ENCODE data around the gene C3orf22. TPM values are rescaled to one million over a fixed set of nuclear protein-coding genes. Genes with fewer than 3 reads are reported as not detected.
A peak's percentile ranks its signal among the peaks of the same experiment; 100 is the strongest.
"Not testable (repeated sequence)": the region's sequence is repeated elsewhere in the genome, so short reads cannot be mapped to it uniquely, and the experiment has no call there.

The C3orf22 gene
- total RNA-seq, 1 donor from 2014 or later = not detected

- Mint-ChIP-seq H3K36me3 (ENCODE audit: low read depth) (no peaks in the 10 kb centered on the region), H3K27me3 (ENCODE audit: insufficient read depth) (peaks cover 13% of the 10 kb centered on the region), H3K9me3 (peaks cover 4% of the 10 kb centered on the region), H3K27ac (no peak overlapping the region), H3K4me1 (ENCODE audit: low read depth) (peaks cover 14% of the 10 kb centered on the region), H3K4me3 (no peak overlapping the region)
- intact Hi-C loops (cut with micrococcal nuclease) = no loop called here
- DNase-seq (ENCODE audit: low spot score) = no peak
These were observed 22.6 kb downstream of the C3orf22 start for GRCh38 chr3:126536126-126536525.

DNA sequence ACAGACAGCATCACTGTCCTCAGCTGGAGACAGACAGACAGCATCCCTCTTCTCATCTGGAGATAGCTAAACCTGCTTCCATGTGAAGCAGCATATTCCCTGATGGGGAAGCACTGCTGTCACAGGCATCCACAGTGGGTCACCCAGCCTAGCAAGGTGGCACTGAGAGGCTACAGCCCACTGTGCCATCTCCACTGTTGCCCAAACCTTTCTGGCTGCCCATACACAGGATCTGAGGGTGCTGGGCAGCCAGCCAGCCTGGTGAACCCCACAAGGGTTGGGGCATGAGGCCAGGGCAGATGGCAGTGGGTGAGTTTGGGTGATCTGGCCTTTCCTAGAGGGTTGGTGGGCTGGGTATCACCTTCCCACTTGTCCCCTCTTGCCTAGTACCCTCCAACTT lies 23.1 kb downstream of the C3orf22 start:
- intact Hi-C loops (cut with micrococcal nuclease) = no loop called here
- peaks cover 13% of the 10 kb centered on the region for H3K27me3 Mint-ChIP-seq (ENCODE audit: insufficient read depth)
- H3K36me3 Mint-ChIP-seq (ENCODE audit: low read depth) = no peaks in the 10 kb centered on the region

GRCh38 chr3:126534716-126535115 lies 24.0 kb downstream of the C3orf22 start:
- H3K36me3 Mint-ChIP-seq (ENCODE audit: low read depth); H3K27ac Mint-ChIP-seq; H3K4me3 Mint-ChIP-seq; DNase-seq (ENCODE audit: low spot score); intact Hi-C loops (cut with micrococcal nuclease); H3K4me1 Mint-ChIP-seq (ENCODE audit: low read depth); H3K9me3 Mint-ChIP-seq: not testable (repeated sequence)
- H3K27me3 Mint-ChIP-seq (ENCODE audit: insufficient read depth) = peaks cover 13% of the 10 kb centered on the region

More for the DNA sequence above, 23.1 kb downstream of the C3orf22 start:
- Mint-ChIP-seq H3K27ac (no peak overlapping the region), H3K9me3 (peaks cover 4% of the 10 kb centered on the region), H3K4me3 (no peak overlapping the region), H3K4me1 (ENCODE audit: low read depth) (peaks cover 9% of the 10 kb centered on the region)
- DNase-seq (ENCODE audit: low spot score) = no peak

DNA sequence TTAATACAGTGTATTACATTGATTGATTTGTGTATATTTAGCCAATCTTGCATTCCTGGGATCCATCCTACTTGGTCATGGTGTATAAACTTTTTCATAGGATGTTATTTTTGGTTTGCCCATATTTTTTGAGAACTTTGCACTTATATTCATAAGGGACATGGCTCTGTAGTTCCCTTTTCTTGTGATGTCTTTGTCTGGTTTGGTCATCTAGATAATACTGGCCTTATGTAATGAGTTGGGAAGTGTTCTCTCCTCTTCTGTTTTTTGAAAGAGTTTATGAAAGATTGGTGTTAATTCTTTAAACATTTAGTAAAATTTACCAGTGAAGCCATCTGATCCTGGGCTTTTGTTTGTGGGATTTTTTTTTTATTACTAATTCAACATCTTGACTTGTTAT lies 25.2 kb downstream of the C3orf22 start:
- H3K4me1 Mint-ChIP-seq (ENCODE audit: low read depth) = no peaks in the 10 kb centered on the region
- H3K27ac Mint-ChIP-seq = no peak overlapping the region
- no peaks in the 10 kb centered on the region for H3K9me3 Mint-ChIP-seq
- intact Hi-C loops (cut with micrococcal nuclease) = no loop called here
- H3K36me3 Mint-ChIP-seq (ENCODE audit: low read depth) = no peaks in the 10 kb centered on the region
- no peak for DNase-seq (ENCODE audit: low spot score)
- H3K27me3 Mint-ChIP-seq (ENCODE audit: insufficient read depth) = peaks cover 11% of the 10 kb centered on the region
- H3K4me3 Mint-ChIP-seq = no peak overlapping the region

DNA sequence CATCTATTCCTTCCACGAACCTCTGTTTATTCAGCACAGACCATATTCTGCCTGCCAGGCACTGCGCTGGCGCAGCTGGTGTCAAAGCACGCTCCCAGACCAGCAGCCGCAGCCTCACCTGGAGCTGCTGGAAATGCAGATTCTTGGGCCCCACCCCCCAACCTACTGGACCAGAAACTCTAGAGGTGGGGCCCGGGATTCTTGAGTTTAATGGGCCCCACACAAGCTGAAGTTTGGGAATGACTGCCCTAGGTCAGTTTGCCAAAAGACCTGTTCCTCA lies 27.7 kb downstream of the C3orf22 start:
- no peak overlapping the region for H3K4me3 Mint-ChIP-seq
- H3K27ac Mint-ChIP-seq = no peak overlapping the region
- no peaks in the 10 kb centered on the region for H3K9me3 Mint-ChIP-seq
- no peak for DNase-seq (ENCODE audit: low spot score)
- intact Hi-C loops (cut with micrococcal nuclease) = no loop called here
- no peaks in the 10 kb centered on the region for H3K36me3 Mint-ChIP-seq (ENCODE audit: low read depth)
- H3K4me1 Mint-ChIP-seq (ENCODE audit: low read depth) = no peaks in the 10 kb centered on the region
- H3K27me3 Mint-ChIP-seq (ENCODE audit: insufficient read depth) = peaks cover 12% of the 10 kb centered on the region

DNA sequence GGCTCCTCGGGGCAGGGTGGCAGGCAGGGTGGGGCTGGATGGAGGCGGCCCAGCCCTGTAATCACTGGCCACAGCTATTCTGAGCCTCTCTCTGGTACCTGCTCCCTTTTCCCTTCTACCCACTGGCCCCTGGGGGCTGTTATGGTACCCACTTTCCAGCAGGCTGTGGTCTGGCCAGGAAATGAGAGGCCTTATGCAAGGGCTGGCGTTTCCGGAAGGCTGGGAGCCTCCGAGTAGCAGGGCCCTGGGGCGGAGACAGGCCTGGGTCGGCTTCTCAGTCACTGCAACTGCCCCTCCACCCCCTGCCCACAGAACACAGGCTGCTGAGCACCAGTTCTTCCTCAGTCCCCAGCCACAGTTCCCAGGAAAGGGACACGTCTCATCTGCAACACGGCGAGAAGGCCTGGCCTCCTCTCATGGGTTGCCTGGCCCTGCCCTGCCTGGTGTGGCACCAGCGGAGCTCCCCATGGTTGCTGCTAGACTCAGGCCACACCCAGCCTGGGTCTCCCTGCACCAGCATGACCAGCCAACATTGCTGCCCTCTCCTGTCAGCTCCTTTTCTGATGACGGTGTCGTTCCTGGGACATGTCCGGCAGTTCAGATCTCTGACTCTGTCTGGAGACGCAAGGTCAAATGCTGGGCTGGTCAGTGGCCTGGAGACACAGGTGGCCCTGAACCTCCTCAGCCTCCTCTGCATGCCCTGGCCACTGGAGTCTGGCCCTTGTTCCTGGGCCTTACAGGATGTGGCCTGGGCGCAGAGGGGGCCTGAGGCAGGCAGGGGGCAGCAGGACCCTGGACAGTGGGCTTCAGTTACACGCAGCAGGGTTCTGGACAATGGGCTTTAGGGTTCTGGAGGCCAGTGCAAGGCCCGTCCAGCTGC lies 28.3 kb downstream of the C3orf22 start:
- peaks cover 17% of the 10 kb centered on the region for H3K27me3 Mint-ChIP-seq (ENCODE audit: insufficient read depth)
- H3K36me3 Mint-ChIP-seq (ENCODE audit: low read depth) = no peaks in the 10 kb centered on the region
- DNase-seq (ENCODE audit: low spot score) = no peak
- intact Hi-C loops (cut with micrococcal nuclease) = no loop called here
- H3K9me3 Mint-ChIP-seq = no peaks in the 10 kb centered on the region
- no peak overlapping the region for H3K4me3 Mint-ChIP-seq
- H3K27ac Mint-ChIP-seq = no peak overlapping the region
- no peaks in the 10 kb centered on the region for H3K4me1 Mint-ChIP-seq (ENCODE audit: low read depth)

DNA sequence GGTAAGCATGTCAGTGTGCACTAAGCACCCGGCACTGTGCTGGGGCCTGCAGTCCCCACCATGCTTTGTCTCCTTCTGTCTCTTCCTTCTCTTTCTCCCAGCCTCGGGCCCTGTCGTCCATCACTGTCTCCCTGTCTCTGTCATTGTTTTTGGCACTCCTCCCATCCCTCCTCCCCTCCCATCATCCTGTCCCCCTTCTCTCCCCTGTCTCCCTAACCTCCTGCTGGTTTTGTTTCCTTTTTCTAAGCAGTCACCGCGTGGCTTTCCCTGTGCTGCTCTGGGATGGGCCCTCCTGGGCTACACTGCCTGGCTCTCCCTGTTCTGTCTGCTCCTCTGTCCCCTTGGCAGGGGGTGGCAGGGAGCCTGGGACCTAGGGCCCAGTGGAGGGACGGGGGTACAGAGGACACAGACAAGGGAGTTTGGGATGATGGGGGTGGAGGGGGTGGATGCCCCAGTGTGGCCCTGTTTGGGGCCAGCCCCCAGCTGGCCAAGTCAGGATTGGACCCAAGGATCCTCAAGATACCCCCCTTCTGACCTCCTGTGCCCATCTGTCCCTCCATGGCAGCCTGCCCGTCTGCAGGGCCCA lies 29.1 kb downstream of the C3orf22 start:
- H3K27ac Mint-ChIP-seq = no peak overlapping the region
- intact Hi-C loops (cut with micrococcal nuclease) = no loop called here

DNA sequence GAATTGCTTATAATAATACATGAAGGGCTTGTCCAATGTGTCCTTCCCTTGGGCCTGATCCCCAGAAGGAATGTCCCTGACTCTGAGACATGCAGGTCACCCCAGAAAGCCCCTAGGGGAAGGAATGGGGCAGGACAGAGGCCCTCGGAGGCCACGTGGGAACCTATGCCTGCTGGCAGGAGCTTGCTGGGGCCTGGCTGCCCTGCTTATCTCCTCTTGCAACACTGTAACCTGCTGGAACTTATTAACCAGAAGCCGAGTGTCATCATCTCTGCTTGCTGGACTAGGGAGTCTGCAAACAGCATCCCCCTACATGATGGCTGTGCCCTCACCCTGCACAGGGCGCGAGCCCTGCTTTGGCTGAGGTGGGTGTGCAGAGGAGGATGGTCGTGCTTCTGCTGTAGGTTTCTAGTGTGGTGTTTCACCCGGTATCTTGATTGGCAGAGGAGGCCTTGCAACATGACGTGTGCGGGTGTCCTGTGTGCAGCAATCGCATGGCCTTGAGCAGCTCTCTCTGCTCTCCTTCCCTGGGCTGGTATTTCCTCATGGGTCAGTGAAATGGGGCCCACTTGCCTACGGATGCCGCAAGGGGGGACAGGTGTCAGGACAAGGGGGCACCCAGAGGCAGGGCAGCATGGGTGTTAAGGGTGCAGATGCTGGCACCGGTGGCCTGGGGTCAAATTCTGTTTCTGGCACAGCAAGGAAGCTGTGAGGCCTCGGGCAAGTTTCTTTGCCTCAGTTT lies 29.8 kb downstream of the C3orf22 start:
- peaks cover 21% of the 10 kb centered on the region for H3K27me3 Mint-ChIP-seq (ENCODE audit: insufficient read depth)
- no peak for DNase-seq (ENCODE audit: low spot score)
- no peaks in the 10 kb centered on the region for H3K9me3 Mint-ChIP-seq
- H3K4me3 Mint-ChIP-seq = no peak overlapping the region
- H3K4me1 Mint-ChIP-seq (ENCODE audit: low read depth) = no peaks in the 10 kb centered on the region
- no peak overlapping the region for H3K27ac Mint-ChIP-seq
- no peaks in the 10 kb centered on the region for H3K36me3 Mint-ChIP-seq (ENCODE audit: low read depth)
- intact Hi-C loops (cut with micrococcal nuclease) = no loop called here

More for the DNA sequence above, 29.1 kb downstream of the C3orf22 start:
- Mint-ChIP-seq H3K4me1 (ENCODE audit: low read depth) (no peaks in the 10 kb centered on the region), H3K4me3 (no peak overlapping the region), H3K27me3 (ENCODE audit: insufficient read depth) (peaks cover 23% of the 10 kb centered on the region), H3K9me3 (no peaks in the 10 kb centered on the region), H3K36me3 (ENCODE audit: low read depth) (no peaks in the 10 kb centered on the region)
- DNase-seq (ENCODE audit: low spot score) = no peak

DNA sequence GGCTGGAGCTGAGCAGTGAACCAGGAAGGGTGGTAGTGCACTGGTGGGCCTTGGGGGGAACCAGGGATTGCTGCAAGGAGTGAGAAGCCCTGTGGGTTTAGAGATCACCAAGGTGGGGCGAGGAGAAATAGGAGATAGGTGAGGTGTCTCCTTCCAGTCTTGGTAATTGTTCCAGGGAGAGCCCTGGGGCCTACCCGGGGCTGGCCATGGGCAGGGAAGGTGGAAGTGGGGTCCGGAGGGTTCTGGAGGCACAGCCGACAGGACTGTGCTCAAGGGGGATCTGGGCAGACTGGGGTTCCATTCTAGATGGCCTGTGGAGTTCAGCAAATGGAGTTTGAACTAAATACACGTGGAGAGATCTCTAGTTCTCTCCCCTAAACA lies 30.3 kb downstream of the C3orf22 start:
- intact Hi-C loops (cut with micrococcal nuclease) = no loop called here
- H3K4me1 Mint-ChIP-seq (ENCODE audit: low read depth) = no peaks in the 10 kb centered on the region
- H3K27ac Mint-ChIP-seq = peak overlapping the region; percentile 12
- no peak overlapping the region for H3K4me3 Mint-ChIP-seq
- no peaks in the 10 kb centered on the region for H3K36me3 Mint-ChIP-seq (ENCODE audit: low read depth)
- peaks cover 21% of the 10 kb centered on the region for H3K27me3 Mint-ChIP-seq (ENCODE audit: insufficient read depth)
- no peaks in the 10 kb centered on the region for H3K9me3 Mint-ChIP-seq
- no peak for DNase-seq (ENCODE audit: low spot score)

- Mint-ChIP-seq H3K27me3 (ENCODE audit: insufficient read depth) (peaks cover 26% of the 10 kb centered on the region), H3K27ac (no peak overlapping the region), H3K36me3 (ENCODE audit: low read depth) (no peaks in the 10 kb centered on the region), H3K4me1 (ENCODE audit: low read depth) (no peaks in the 10 kb centered on the region), H3K4me3 (no peak overlapping the region), H3K9me3 (no peaks in the 10 kb centered on the region)
- no peak for DNase-seq (ENCODE audit: low spot score)
- intact Hi-C loops (cut with micrococcal nuclease) = no loop called here
These were observed 31.1 kb downstream of the C3orf22 start for GRCh38 chr3:126527455-126528211.

DNA sequence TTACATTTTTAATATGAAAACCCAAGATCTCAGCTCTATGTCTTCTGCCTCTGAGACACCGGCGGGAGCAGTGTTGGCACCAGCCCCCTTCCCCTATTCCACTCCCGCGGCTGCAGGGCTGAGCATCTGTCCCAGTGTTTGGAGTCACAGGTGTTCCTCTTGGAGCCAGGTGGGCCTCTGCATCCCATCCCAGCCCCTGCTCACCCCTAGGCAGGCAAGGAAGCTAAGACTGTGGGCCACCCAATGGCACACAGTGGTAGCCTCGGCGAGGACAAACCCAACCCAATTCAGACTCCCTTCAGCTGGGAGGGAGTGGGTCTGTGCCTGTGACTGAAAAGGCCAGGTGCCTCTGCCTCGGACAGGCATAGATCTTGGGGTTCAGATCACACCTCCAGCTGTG lies 31.7 kb downstream of the C3orf22 start:
- no peak overlapping the region for H3K27ac Mint-ChIP-seq
- no peak for DNase-seq (ENCODE audit: low spot score)
- no peaks in the 10 kb centered on the region for H3K9me3 Mint-ChIP-seq
- intact Hi-C loops (cut with micrococcal nuclease) = no loop called here
- H3K27me3 Mint-ChIP-seq (ENCODE audit: insufficient read depth) = peaks cover 33% of the 10 kb centered on the region
- no peaks in the 10 kb centered on the region for H3K4me1 Mint-ChIP-seq (ENCODE audit: low read depth)
- H3K4me3 Mint-ChIP-seq = no peak overlapping the region
- H3K36me3 Mint-ChIP-seq (ENCODE audit: low read depth) = no peaks in the 10 kb centered on the region

GRCh38 chr3:126526668-126527005 lies 32.1 kb downstream of the C3orf22 start:
- H3K9me3 Mint-ChIP-seq = no peaks in the 10 kb centered on the region
- no peaks in the 10 kb centered on the region for H3K4me1 Mint-ChIP-seq (ENCODE audit: low read depth)
- H3K27ac Mint-ChIP-seq = no peak overlapping the region
- no peak for DNase-seq (ENCODE audit: low spot score)
- H3K4me3 Mint-ChIP-seq = no peak overlapping the region
- intact Hi-C loops (cut with micrococcal nuclease) = no loop called here
- no peaks in the 10 kb centered on the region for H3K36me3 Mint-ChIP-seq (ENCODE audit: low read depth)
- H3K27me3 Mint-ChIP-seq (ENCODE audit: insufficient read depth) = peaks cover 33% of the 10 kb centered on the region

All from activated T-helper 1 cell treated with anti-CD3 and anti-CD28 coated beads, Interleukin-12 subunit alpha, Interleukin-12 subunit beta, Interleukin-2, Interleukin-4 antibody, amounts not matched to agents 30 ng/mL and 10 ng/mL and 1 ng/mL, durations not matched to agents 14 hours and 24 hours and 36 hours (primary cell).